ENCODE results near the gene FBXO38. TPM values are rescaled to one million over a fixed set of nuclear protein-coding genes. Genes with fewer than 3 reads are reported as not detected.
A peak's percentile ranks its signal among the peaks of the same experiment; 100 is the strongest.

FBXO38 gene
- 65.0 and 68.1 TPM in 2 replicates for total RNA-seq
- long read RNA-seq, full-length matches to known transcripts = 33 of 77 reads
- long read RNA-seq, partial matches to known transcripts = 29 of 77 reads
- long read RNA-seq, other reads (novel, unspliced or antisense) = 15 of 77 reads

DNA sequence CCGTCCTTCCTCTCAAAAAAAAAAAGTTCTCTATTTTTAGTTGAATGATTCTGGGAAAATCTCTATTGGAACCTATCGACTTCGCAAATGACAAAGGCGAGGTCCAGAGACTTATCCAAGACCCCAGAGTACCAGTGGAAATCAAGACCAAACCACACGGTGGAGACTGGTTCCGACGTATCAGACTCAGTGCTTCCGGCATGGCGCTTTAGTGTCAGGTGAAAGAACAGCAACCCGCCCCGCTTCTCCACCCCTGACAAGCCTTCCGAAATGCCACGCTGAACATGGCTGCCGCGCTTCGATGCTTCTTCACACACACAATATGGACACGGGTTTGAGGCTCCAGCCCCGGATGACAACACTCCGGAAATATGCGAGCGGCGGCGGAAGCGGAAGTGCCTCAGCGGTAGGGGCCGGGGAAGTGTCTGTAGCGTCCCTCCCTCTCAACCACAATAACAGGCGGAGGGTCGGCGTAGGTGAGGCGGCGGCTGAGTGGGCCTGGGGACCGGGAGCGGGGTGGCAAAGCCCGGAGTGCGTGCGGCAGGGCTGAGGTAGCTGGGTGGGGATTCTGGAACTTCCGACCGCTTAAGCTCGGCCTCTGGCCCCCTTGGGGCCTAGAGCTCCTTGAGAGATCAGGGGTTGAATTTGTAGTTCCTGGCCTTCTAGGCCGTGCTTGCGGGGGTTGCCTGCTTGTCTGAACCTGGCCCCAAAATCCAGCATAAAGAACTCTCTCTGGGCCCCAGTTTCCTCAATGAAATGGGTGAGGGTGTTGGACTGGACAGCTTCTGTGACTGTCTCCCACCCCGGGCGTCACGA, at the start of gene FBXO38:
TSS of gene FBXO38 (plus strand) at position 395 of the 816 bp plus-strand sequence. CDS start 10,819 bp downstream, outside the sequence.
- peaks cover 31% of the 10 kb centered on the region for H3K4me1 Mint-ChIP-seq (ENCODE audit: low read depth)
- no peaks in the 10 kb centered on the region for H3K27me3 Mint-ChIP-seq
- TF ChIP-seq CTCF (IDR thresholded peaks at IDR 0.05; ENCODE audit: unreplicated experiment) = peak; percentile 9
- H3K9me3 Mint-ChIP-seq (ENCODE audit: low read depth) = no peaks in the 10 kb centered on the region
- peaks cover 2% of the 10 kb centered on the region for H3K36me3 Mint-ChIP-seq (ENCODE audit: insufficient read depth)
- peak within 1 kb of the TSS; percentile 99 for H3K27ac Mint-ChIP-seq
- H3K4me3 Mint-ChIP-seq (ENCODE audit: low read depth) = peak within 1 kb of the TSS; percentile 89
- peak; percentile 87 for DNase-seq (ENCODE audit: low spot score, unreplicated experiment)

- Mint-ChIP-seq H3K36me3 (ENCODE audit: insufficient read depth) (peaks cover 5% of the 10 kb centered on the region), H3K27me3 (no peaks in the 10 kb centered on the region), H3K9me3 (ENCODE audit: low read depth) (peaks cover 7% of the 10 kb centered on the region), H3K4me3 (ENCODE audit: low read depth) (no peak within 1 kb of the TSS), H3K27ac (no peak within 1 kb of the TSS), H3K4me1 (ENCODE audit: low read depth) (no peaks in the 10 kb centered on the region)
- TF ChIP-seq CTCF (IDR thresholded peaks at IDR 0.05; ENCODE audit: unreplicated experiment) = no peak
- DNase-seq (ENCODE audit: low spot score, unreplicated experiment) = no peak
These were observed 48.5 kb upstream of the FBXO38 start, which contains the start of gene SPINK9 for GRCh38 chr5:148335259-148335658. Gene SPINK9, plus strand, starts transcription at chr5:148335559. Its CDS starts 55 bp downstream, at chr5:148335614.

- Mint-ChIP-seq H3K9me3 (ENCODE audit: low read depth) (no peaks in the 10 kb centered on the region), H3K27me3 (no peaks in the 10 kb centered on the region), H3K4me3 (ENCODE audit: low read depth) (no peak overlapping the region), H3K36me3 (ENCODE audit: insufficient read depth) (no peaks in the 10 kb centered on the region), H3K4me1 (ENCODE audit: low read depth) (no peaks in the 10 kb centered on the region), H3K27ac (no peak overlapping the region)
- TF ChIP-seq CTCF (IDR thresholded peaks at IDR 0.05; ENCODE audit: unreplicated experiment) = no peak
- DNase-seq (ENCODE audit: low spot score, unreplicated experiment) = no peak
These were observed 46.9 kb upstream of the FBXO38 start for GRCh38 chr5:148336704-148337435.

DNA sequence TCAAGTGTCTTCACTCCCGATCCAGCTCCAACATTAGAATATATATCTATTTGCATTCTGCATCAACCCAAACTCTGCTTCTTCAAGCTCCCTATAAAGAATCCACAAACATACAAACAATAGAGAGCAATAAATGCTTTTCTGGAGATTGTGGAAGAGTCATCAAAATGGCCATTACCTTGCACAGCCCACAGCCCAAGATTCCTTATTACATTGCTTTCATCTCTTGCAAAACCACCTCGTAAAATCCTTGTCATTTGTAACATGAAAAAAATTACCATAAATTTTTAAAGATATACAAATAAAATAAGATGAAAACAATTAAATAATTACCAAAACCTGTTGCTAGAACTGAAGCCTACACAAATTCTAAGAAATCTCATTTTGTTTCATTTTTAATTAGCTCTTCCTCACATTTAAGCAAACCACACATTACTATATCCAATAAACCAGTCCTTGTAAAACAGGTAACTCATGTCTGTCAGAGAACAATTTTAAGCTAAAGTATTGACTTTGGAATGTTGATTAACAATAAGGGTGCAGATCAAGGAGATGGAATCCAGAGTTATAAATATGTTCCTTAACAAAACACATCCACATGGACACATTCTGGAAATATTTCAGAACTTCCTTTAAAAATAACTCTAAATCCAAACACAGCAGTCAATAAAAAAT, 41.2 kb upstream of the FBXO38 start:
- no peak overlapping the region for H3K27ac Mint-ChIP-seq
- no peak for TF ChIP-seq CTCF (IDR thresholded peaks at IDR 0.05; ENCODE audit: unreplicated experiment)
- no peaks in the 10 kb centered on the region for H3K9me3 Mint-ChIP-seq (ENCODE audit: low read depth)
- no peaks in the 10 kb centered on the region for H3K36me3 Mint-ChIP-seq (ENCODE audit: insufficient read depth)
- H3K4me3 Mint-ChIP-seq (ENCODE audit: low read depth) = no peak overlapping the region
- no peak for DNase-seq (ENCODE audit: low spot score, unreplicated experiment)
- H3K4me1 Mint-ChIP-seq (ENCODE audit: low read depth) = no peaks in the 10 kb centered on the region
- H3K27me3 Mint-ChIP-seq = no peaks in the 10 kb centered on the region

GRCh38 chr5:148343046-148343407, 40.7 kb upstream of the FBXO38 start:
- Mint-ChIP-seq H3K36me3 (ENCODE audit: insufficient read depth) (no peaks in the 10 kb centered on the region), H3K4me1 (ENCODE audit: low read depth) (no peaks in the 10 kb centered on the region), H3K4me3 (ENCODE audit: low read depth) (no peak overlapping the region), H3K27ac (no peak overlapping the region), H3K9me3 (ENCODE audit: low read depth) (no peaks in the 10 kb centered on the region), H3K27me3 (no peaks in the 10 kb centered on the region)
- no peak for TF ChIP-seq CTCF (IDR thresholded peaks at IDR 0.05; ENCODE audit: unreplicated experiment)
- no peak for DNase-seq (ENCODE audit: low spot score, unreplicated experiment)
